Keratinocyte (primary cell): Measurements from ENCODE around the gene SLC44A1.

ENCODE experiments used
- EZH2 ChIP-seq: IDR thresholded peaks from one replicate; pipeline ENCODE4 v1.6.1; 2012; ENCODE audit warnings: inconsistent platforms, mild to moderate bottlenecking, low read length, moderate library complexity
- TF ChIP-seq, protein P1 (sequence below), 3 experiments: IDR thresholded peaks in 1 of 3; conservative IDR thresholded peaks in 1 of 3; optimal IDR thresholded peaks in 1 of 3; 2 replicates in 2 of 3; 3 replicates in 1 of 3; pipeline versions ENCODE3 to v1.5.1; 2011; ENCODE audit warnings: low read length in 3 of 3, mild to moderate bottlenecking in 3 of 3, moderate library complexity in 2 of 3, control low read depth in 1 of 3, inconsistent platforms in 1 of 3; ENCODE audit not compliant: insufficient read depth in 2 of 3; ENCODE audit errors: extremely low read depth in 1 of 3

DNA sequence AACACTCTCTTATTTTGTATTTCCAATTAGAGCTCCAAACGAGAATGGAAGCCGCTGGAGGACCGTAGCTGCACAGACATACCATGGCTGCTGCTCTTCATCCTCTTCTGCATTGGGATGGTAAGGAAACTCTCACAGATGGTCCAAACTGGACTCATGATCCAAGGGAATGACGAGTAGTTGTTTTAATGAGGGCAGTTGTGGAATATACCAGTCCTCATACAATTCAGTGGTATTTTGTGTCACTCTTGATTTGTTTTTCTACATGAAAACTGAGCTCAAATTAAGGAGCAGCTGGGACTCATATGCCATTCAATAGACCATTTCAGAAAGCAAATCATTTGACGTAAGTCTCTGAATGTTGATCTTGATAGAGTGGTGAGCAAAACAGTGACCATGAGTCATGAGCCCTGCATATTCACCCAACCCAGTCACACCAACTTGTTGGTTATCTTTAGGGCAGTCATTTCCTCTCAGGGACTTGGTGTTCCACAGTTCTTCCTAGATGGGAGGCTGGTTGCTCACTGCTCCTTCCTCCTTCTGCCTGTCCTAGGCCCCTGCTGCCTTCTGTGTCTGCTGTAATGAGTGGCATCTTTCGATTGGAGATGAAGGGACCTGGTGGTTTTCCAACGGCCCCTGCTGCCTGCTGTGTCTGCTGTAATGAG is 54.9 kb downstream of the SLC44A1 start:
- TF ChIP-seq, protein P1, sequence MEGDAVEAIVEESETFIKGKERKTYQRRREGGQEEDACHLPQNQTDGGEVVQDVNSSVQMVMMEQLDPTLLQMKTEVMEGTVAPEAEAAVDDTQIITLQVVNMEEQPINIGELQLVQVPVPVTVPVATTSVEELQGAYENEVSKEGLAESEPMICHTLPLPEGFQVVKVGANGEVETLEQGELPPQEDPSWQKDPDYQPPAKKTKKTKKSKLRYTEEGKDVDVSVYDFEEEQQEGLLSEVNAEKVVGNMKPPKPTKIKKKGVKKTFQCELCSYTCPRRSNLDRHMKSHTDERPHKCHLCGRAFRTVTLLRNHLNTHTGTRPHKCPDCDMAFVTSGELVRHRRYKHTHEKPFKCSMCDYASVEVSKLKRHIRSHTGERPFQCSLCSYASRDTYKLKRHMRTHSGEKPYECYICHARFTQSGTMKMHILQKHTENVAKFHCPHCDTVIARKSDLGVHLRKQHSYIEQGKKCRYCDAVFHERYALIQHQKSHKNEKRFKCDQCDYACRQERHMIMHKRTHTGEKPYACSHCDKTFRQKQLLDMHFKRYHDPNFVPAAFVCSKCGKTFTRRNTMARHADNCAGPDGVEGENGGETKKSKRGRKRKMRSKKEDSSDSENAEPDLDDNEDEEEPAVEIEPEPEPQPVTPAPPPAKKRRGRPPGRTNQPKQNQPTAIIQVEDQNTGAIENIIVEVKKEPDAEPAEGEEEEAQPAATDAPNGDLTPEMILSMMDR (optimal IDR thresholded peaks at IDR 0.05 in 1 of 3, IDR thresholded peaks at IDR 0.05 in 1 of 3, conservative IDR thresholded peaks at IDR 0.05 in 1 of 3; ENCODE audit: extremely low read depth in 1 of 3, insufficient read depth in 2 of 3, low read length in 3 of 3) = no peak
- no peak for TF ChIP-seq EZH2
